ENCODE measurements around the gene RHOBTB1. TPM values are rescaled to one million over a fixed set of nuclear protein-coding genes. Genes with fewer than 3 reads are reported as not detected.
"Not testable (repeated sequence)": the region's sequence is repeated elsewhere in the genome, so short reads cannot be mapped to it uniquely, and the experiment has no call there.

The RHOBTB1 gene
- polyA plus RNA-seq, 3 donors: 75.5 to 97.7 (median 80.9) TPM

GRCh38 chr10:60917331-60918280 is 26.4 kb downstream of the RHOBTB1 start:
- no peak for DNase-seq (ENCODE audit: extremely low read depth in 1 of 11, low read depth in 9 of 11, low spot score in 4 of 11)

GRCh38 chr10:60916025-60916424 is 28.0 kb downstream of the RHOBTB1 start:
- DNase-seq (ENCODE audit: extremely low read depth in 1 of 11, low read depth in 9 of 11, low spot score in 4 of 11): no peak

- DNase-seq (ENCODE audit: extremely low read depth in 1 of 11, low read depth in 9 of 11, low spot score in 4 of 11): peak in 3 of 11 donors; percentile 21 to 43 (median 30)
These were observed 29.3 kb downstream of the RHOBTB1 start for GRCh38 chr10:60914690-60915141.

- DNase-seq (ENCODE audit: extremely low read depth in 1 of 11, low read depth in 9 of 11, low spot score in 4 of 11): no peak
These were observed 30.3 kb downstream of the RHOBTB1 start for GRCh38 chr10:60913657-60914056.

GRCh38 chr10:60913071-60913470 is 30.9 kb downstream of the RHOBTB1 start:
- DNase-seq (ENCODE audit: extremely low read depth in 1 of 11, low read depth in 9 of 11, low spot score in 4 of 11): no peak

- no peak for DNase-seq (ENCODE audit: extremely low read depth in 1 of 11, low read depth in 9 of 11, low spot score in 4 of 11)
These were observed 32.3 kb downstream of the RHOBTB1 start for GRCh38 chr10:60911715-60912114.

GRCh38 chr10:60911216-60911615 is 32.8 kb downstream of the RHOBTB1 start:
- DNase-seq (ENCODE audit: extremely low read depth in 1 of 11, low read depth in 9 of 11, low spot score in 4 of 11): no peak

GRCh38 chr10:60910543-60910942 is 33.4 kb downstream of the RHOBTB1 start:
- no peak for DNase-seq (ENCODE audit: extremely low read depth in 1 of 11, low read depth in 9 of 11, low spot score in 4 of 11)

- no peak for DNase-seq (ENCODE audit: extremely low read depth in 1 of 11, low read depth in 9 of 11, low spot score in 4 of 11)
These were observed 35.1 kb downstream of the RHOBTB1 start for GRCh38 chr10:60908896-60909295.

GRCh38 chr10:60908031-60908430 is 36.0 kb downstream of the RHOBTB1 start:
- DNase-seq (ENCODE audit: extremely low read depth in 1 of 11, low read depth in 9 of 11, low spot score in 4 of 11): no peak

- no peak for DNase-seq (ENCODE audit: extremely low read depth in 1 of 11, low read depth in 9 of 11, low spot score in 4 of 11)
These were observed 36.7 kb downstream of the RHOBTB1 start for GRCh38 chr10:60907236-60907635.

GRCh38 chr10:60906825-60907224 is 37.2 kb downstream of the RHOBTB1 start:
- not testable (repeated sequence) for DNase-seq (ENCODE audit: extremely low read depth in 1 of 11, low read depth in 9 of 11, low spot score in 4 of 11)

GRCh38 chr10:60906411-60906810 is 37.6 kb downstream of the RHOBTB1 start:
- DNase-seq (ENCODE audit: extremely low read depth in 1 of 11, low read depth in 9 of 11, low spot score in 4 of 11): no peak

GRCh38 chr10:60905580-60905979 is 38.4 kb downstream of the RHOBTB1 start:
- no peak for DNase-seq (ENCODE audit: extremely low read depth in 1 of 11, low read depth in 9 of 11, low spot score in 4 of 11)

- DNase-seq (ENCODE audit: extremely low read depth in 1 of 11, low read depth in 9 of 11, low spot score in 4 of 11): no peak
These were observed 40.9 kb downstream of the RHOBTB1 start for GRCh38 chr10:60903096-60903495.

GRCh38 chr10:60901561-60902235 is 42.3 kb downstream of the RHOBTB1 start:
- DNase-seq (ENCODE audit: extremely low read depth in 1 of 11, low read depth in 9 of 11, low spot score in 4 of 11): no peak

GRCh38 chr10:60899266-60899665 is 44.7 kb downstream of the RHOBTB1 start:
- no peak for DNase-seq (ENCODE audit: extremely low read depth in 1 of 11, low read depth in 9 of 11, low spot score in 4 of 11)

- no peak for DNase-seq (ENCODE audit: extremely low read depth in 1 of 11, low read depth in 9 of 11, low spot score in 4 of 11)
These were observed 45.7 kb downstream of the RHOBTB1 start for GRCh38 chr10:60898321-60898720.

GRCh38 chr10:60896810-60897209 is 47.2 kb downstream of the RHOBTB1 start:
- no peak for DNase-seq (ENCODE audit: extremely low read depth in 1 of 11, low read depth in 9 of 11, low spot score in 4 of 11)

GRCh38 chr10:60896033-60896432 is 48.0 kb downstream of the RHOBTB1 start:
- DNase-seq (ENCODE audit: extremely low read depth in 1 of 11, low read depth in 9 of 11, low spot score in 4 of 11): no peak
